ENCODE results near the gene EFTUD2.
A peak's percentile ranks its signal among the peaks of the same experiment; 100 is the strongest.

The EFTUD2 gene

DNA sequence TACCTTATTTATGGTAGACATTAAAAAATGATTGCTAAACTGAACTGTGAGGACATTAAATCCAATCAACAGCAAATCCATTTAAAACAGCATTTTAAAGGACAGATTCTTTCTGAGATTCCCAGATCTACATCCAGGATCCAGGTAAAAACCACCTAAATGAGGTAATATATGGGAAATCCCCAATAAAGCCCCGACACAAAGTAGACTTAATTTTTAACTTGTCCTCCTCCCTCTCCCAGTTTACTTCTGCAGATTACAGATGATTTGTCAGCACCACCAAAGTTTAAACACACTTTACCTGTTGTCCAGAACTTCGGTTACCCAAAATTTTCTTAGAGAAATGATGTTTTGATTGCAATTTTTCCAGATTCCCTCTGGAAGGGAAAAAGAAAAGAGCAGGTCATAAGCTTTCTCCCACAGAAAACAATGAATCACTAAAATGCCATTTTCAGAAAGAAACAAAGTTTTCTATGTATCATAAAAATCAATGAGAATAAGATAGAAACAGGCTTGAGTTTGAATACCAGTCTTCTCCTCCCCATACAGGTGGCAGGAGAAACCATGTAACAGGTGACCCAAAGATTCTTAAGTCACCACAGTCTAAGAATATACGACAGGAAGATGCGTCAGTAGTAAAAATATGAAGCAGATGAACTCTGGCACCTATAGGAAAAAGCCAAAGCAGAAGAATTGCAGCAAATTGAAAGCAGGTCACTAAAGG is 92.0 kb downstream of the EFTUD2 start:
- no peak overlapping the region for H3K4me3 ChIP-seq (ENCODE audit: low read depth, low read length)
- TF ChIP-seq, protein P1, sequence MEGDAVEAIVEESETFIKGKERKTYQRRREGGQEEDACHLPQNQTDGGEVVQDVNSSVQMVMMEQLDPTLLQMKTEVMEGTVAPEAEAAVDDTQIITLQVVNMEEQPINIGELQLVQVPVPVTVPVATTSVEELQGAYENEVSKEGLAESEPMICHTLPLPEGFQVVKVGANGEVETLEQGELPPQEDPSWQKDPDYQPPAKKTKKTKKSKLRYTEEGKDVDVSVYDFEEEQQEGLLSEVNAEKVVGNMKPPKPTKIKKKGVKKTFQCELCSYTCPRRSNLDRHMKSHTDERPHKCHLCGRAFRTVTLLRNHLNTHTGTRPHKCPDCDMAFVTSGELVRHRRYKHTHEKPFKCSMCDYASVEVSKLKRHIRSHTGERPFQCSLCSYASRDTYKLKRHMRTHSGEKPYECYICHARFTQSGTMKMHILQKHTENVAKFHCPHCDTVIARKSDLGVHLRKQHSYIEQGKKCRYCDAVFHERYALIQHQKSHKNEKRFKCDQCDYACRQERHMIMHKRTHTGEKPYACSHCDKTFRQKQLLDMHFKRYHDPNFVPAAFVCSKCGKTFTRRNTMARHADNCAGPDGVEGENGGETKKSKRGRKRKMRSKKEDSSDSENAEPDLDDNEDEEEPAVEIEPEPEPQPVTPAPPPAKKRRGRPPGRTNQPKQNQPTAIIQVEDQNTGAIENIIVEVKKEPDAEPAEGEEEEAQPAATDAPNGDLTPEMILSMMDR (conservative IDR thresholded peaks at IDR 0.05; ENCODE audit: low read depth, low read length) = no peak
- no peak for DNase-seq (ENCODE audit: low read depth)

DNA sequence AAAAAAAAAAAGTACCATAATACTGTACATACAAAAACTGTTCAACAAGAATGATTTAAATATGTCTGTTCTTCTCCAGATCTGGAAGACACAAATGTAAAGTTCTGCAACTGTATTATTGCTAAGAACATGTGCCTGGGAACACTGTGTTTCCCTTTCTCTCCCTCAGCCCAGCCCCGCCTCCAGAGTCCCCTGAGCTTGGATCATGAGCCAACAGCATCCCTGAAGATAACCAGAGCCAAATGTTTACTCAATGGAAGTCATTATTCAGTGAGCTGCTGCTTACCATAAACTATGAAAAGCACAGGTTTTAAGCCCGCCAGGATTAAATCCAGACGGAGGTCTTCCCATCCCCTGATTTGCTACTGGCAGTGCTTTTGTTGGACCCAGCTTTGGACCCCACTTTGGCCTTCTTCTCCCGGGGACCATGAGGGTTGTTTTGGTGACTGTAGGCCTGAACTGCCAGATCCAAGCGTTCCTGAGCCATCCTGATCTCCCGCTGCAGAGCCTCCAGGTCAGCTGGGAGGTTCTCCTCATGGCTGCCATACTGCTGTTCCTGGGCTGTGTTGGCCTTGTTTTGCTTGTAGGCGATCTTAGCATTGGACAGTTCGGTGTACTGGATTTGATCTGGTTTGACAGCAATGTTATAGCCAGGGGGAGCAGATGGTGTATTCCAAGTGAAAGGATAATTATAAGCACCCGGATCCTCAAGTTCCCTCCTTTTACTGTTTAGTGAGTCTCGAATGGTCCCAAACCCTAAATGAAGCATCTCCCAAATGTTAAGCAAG is 94.7 kb downstream of the EFTUD2 start:
- TF ChIP-seq, protein P1 (conservative IDR thresholded peaks at IDR 0.05; ENCODE audit: low read depth, low read length) = no peak

DNA sequence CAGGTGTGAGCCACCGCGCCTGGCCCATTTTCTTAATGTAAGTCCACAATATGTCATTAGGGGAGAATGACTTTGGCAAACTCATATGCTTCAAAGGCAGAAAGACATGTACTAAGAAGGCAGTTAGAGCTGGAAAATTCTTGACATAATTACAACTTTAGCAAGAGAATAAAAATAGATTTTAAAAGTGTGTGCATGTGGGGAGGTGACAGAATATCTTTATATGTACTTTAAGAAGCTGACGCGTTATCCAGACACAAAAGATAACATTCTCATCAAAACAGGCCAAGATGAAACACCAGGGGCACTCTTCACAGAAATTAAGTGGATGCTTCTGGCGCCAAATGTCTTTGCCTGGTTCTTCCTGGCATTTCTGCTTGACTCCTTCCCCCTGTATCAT is 97.4 kb downstream of the EFTUD2 start:
- no peak overlapping the region for H3K4me3 ChIP-seq (ENCODE audit: low read depth, low read length)
- TF ChIP-seq, protein P1 (conservative IDR thresholded peaks at IDR 0.05; ENCODE audit: low read depth, low read length) = no peak
- DNase-seq (ENCODE audit: low read depth) = no peak

More for the DNA sequence above, 94.7 kb downstream of the EFTUD2 start:
- no peak overlapping the region for H3K4me3 ChIP-seq (ENCODE audit: low read depth, low read length)
- DNase-seq (ENCODE audit: low read depth) = peak; percentile 37

Data from choroid plexus epithelial cell (primary cell).